IMR-90 (cell line): ENCODE measurements around the gene CDK2AP2. TPM values are rescaled to one million over a fixed set of nuclear protein-coding genes. Genes with fewer than 3 reads are reported as not detected.

Source experiments
- ATAC-seq: fragments of 200-7000 bp; cut with Tn5 transposase; 2 replicates; pipeline ENCODE4 v1.9.1; 2020; ENCODE audit warnings: low read depth, mild to moderate bottlenecking, moderate library complexity
- BruUV-seq: library from RNA; stranded (reverse); fragments of 400-500 nt; replicated peaks from 2 replicates; lab custom pipeline; 2021; lab: Mats Ljungman, UMichigan
- CTCF ChIA-PET: fragments of 300-600 bp; formaldehyde crosslinking; extraction: SDS; loops from one replicate; lab custom pipeline; 2021; ENCODE audit warnings: antibody characterized with exemption; lab: Yijun Ruan, JAX
- POLR2A ChIA-PET: fragments of 300-600 bp; sonication (Branson Sonifier 250); formaldehyde crosslinking; loops from one replicate; lab custom pipeline; 2022; ENCODE audit warnings: antibody characterized with exemption; ENCODE audit not compliant: unreplicated experiment; lab: Charles Lee
- DNase-seq: peaks from one replicate; pipeline ENCODE4 v3.0.0; 2013
- H2AFZ ChIP-seq: replicated peaks from 2 replicates; pipeline ENCODE3; 2013; ENCODE audit warnings: low read length, mild to moderate bottlenecking; ENCODE audit not compliant: poor library complexity
- H2AK5ac ChIP-seq: 2 replicates; pipeline ENCODE4 v1.6.1; 2013; ENCODE audit warnings: low read depth, low read length, inconsistent platforms
- H2AK9ac ChIP-seq: replicated peaks from 2 replicates; pipeline ENCODE3; 2013; ENCODE audit warnings: mild to moderate bottlenecking, low read depth, low read length, moderate library complexity; ENCODE audit not compliant: poor library complexity
- H2BK120ac ChIP-seq: 2 replicates; pipeline ENCODE4 v1.6.1; 2013; ENCODE audit warnings: low read depth, low read length, inconsistent platforms
- H2BK15ac ChIP-seq: 3 replicates; pipeline ENCODE4 v1.6.1; 2013; ENCODE audit warnings: low read depth, low read length, inconsistent platforms
- H2BK20ac ChIP-seq: 2 replicates; pipeline ENCODE4 v1.6.1; 2013; ENCODE audit warnings: low read depth, mild to moderate bottlenecking, inconsistent platforms, low read length, moderate library complexity
- H2BK5ac ChIP-seq: 2 replicates; pipeline ENCODE4 v1.6.1; 2013; ENCODE audit warnings: mild to moderate bottlenecking, low read depth, low read length, inconsistent platforms; ENCODE audit not compliant: poor library complexity, severe bottlenecking
- H3K14ac ChIP-seq: replicated peaks from 2 replicates; pipeline ENCODE4 v1.6.1; 2013; ENCODE audit warnings: low read depth, low read length, inconsistent platforms
- H3K18ac ChIP-seq: 2 replicates; pipeline ENCODE4 v1.6.1; 2013; ENCODE audit warnings: low read depth, low read length, control low read depth
- H3K23ac ChIP-seq: 2 replicates; pipeline ENCODE4 v1.6.1; 2013; ENCODE audit warnings: low read depth, low read length, inconsistent platforms
- H3K27ac ChIP-seq: 2 replicates; pipeline ENCODE4 v1.5.1; 2013; ENCODE audit warnings: mild to moderate bottlenecking, control low read depth, low read length; ENCODE audit not compliant: insufficient read depth
- H3K27me3 ChIP-seq: 2 replicates; pipeline ENCODE4 v1.6.1; 2013; ENCODE audit warnings: low read length; ENCODE audit not compliant: control insufficient read depth, insufficient read depth
- H3K36me3 ChIP-seq: 2 replicates; pipeline ENCODE4 v1.6.1; 2013; ENCODE audit warnings: low read length, mixed read lengths; ENCODE audit not compliant: control insufficient read depth, insufficient read depth
- H3K4ac ChIP-seq: 2 replicates; pipeline ENCODE4 v1.6.1; 2013; ENCODE audit warnings: low read depth, low read length, inconsistent platforms
- H3K4me1 ChIP-seq: 2 replicates; pipeline ENCODE4 v1.6.1; 2013; ENCODE audit warnings: low read length, mixed read lengths; ENCODE audit not compliant: control insufficient read depth, insufficient read depth
- H3K4me2 ChIP-seq: 2 replicates; pipeline ENCODE4 v1.6.1; 2013; ENCODE audit warnings: low read depth, mild to moderate bottlenecking, control low read depth, low read length, moderate library complexity
- H3K4me3 ChIP-seq: 2 replicates; pipeline ENCODE4 v1.5.1; 2013; ENCODE audit warnings: low read depth, mild to moderate bottlenecking, control low read depth, low read length, moderate library complexity; ENCODE audit not compliant: insufficient read depth
- H3K56ac ChIP-seq: 2 replicates; pipeline ENCODE4 v1.6.1; 2013; ENCODE audit warnings: low read length, inconsistent platforms; ENCODE audit not compliant: insufficient read depth; ENCODE audit errors: extremely low read depth
- H3K79me1 ChIP-seq, 2 experiments: 2 replicates each; pipeline ENCODE4 v1.6.1; 2013; ENCODE audit warnings: low read length in 2 of 2, inconsistent platforms in 1 of 2, low read depth in 1 of 2
- H3K9ac ChIP-seq: 2 replicates; pipeline ENCODE4 v1.6.1; 2013; ENCODE audit warnings: low read depth, low read length, control low read depth
- H3K9me1 ChIP-seq: 2 replicates; pipeline ENCODE4 v1.6.1; 2013; ENCODE audit warnings: low read length, inconsistent platforms; ENCODE audit not compliant: insufficient read depth
- H3K9me3 ChIP-seq: 2 replicates; pipeline ENCODE4 v1.6.1; 2013; ENCODE audit warnings: low read length; ENCODE audit not compliant: control insufficient read depth, insufficient read depth
- H4K20me1 ChIP-seq: 2 replicates; pipeline ENCODE4 v1.6.1; 2013; ENCODE audit warnings: low read length, inconsistent platforms; ENCODE audit not compliant: insufficient read depth
- H4K5ac ChIP-seq: 2 replicates; pipeline ENCODE4 v1.6.1; 2013; ENCODE audit warnings: mild to moderate bottlenecking, low read depth, low read length, control low read depth
- H4K8ac ChIP-seq, 2 experiments: 2 replicates each; pipeline ENCODE4 v1.6.1; 2013; ENCODE audit warnings: low read depth in 2 of 2, low read length in 2 of 2, control low read depth in 1 of 2, inconsistent platforms in 1 of 2
- H4K91ac ChIP-seq: 2 replicates; pipeline ENCODE4 v1.6.1; 2013; ENCODE audit warnings: low read depth, low read length, inconsistent platforms; ENCODE audit not compliant: insufficient read depth
- POLR2A ChIP-seq: IDR thresholded peaks from 2 replicates; pipeline ENCODE4 v1.6.1; 2012; ENCODE audit warnings: mild to moderate bottlenecking, low read depth, low read length
- RCOR1 ChIP-seq: IDR thresholded peaks from 2 replicates; pipeline ENCODE4 v1.6.1; 2012; ENCODE audit warnings: mild to moderate bottlenecking, low read length, improper control_type of control experiment; ENCODE audit not compliant: insufficient replicate concordance
- WGBS, 2 experiments: methylation state at CpG; one replicate each; pipeline versions ENCODE4 v1.1.5 to v1.1.7; 2013; ENCODE audit warnings: missing lambda C conversion rate in 2 of 2; ENCODE audit not compliant: insufficient read length in 1 of 2; ENCODE audit errors: extremely low coverage in 2 of 2; 5-methylcytosine and 5-hydroxymethylcytosine counted together
- dilution Hi-C: fragments of 300-500 bp; cut with HindIII; formaldehyde crosslinking; loops from one replicate; pipeline ENCODE4 v1.14.3; 2018; ENCODE audit warnings: low sequenced_read_pairs; ENCODE audit not compliant: unreplicated experiment
- in situ Hi-C: fragments of 300-500 bp; cut with MboI; formaldehyde crosslinking; loops from 3 replicates; pipeline ENCODE4 v1.14.3; 2019; ENCODE audit warnings: low sequenced_read_pairs, inconsistent platforms, mixed read lengths
- intact Hi-C: fragments of 100-400 bp; cut with micrococcal nuclease; formaldehyde crosslinking; loops from 2 replicates; pipeline ENCODE4 v1.10.0; 2022
- polyA plus RNA-seq, 3 experiments: library from polyadenylated mRNA; depleted of rRNA; stranded (reverse); fragments of >200 nt; gene quantifications; 2 replicates each; pipeline ENCODE4 v1.2.3, GENCODE V29; 2012; ENCODE audit warnings: low replicate concordance in 1 of 3
- total RNA-seq: library from RNA; depleted of rRNA; stranded (reverse); fragments of >200 nt; gene quantifications from 2 replicates; pipeline ENCODE4 v1.2.3, GENCODE V29; 2012

CDK2AP2 gene
- total and polyA plus RNA-seq, 2 of the 4 experiments (the other 2 are of a cell fraction): 8.1 to 44.7 TPM

GRCh38 chr11:67495234-67496005 is 12.5 kb downstream of the CDK2AP2 start:
- no TSS peak for BruUV-seq
- H4K20me1 ChIP-seq: no peaks in the 10 kb centered on the region
- WGBS, 2 experiments: 95% methylated on average over 4 of the region's 16 CpGs; no CpG with 5 or more reads in 1 of the 2 experiments
- no peak overlapping the region for H4K91ac ChIP-seq
- TF ChIP-seq RCOR1 (no peak), POLR2A (no peak)
- H3K4ac ChIP-seq: no peak overlapping the region
- H3K4me1 ChIP-seq: no peaks in the 10 kb centered on the region
- peaks cover 49% of the 10 kb centered on the region for H3K36me3 ChIP-seq
- H4K8ac ChIP-seq: no peak overlapping the region
- no peak overlapping the region for H2BK120ac ChIP-seq
- dilution Hi-C loops (no loop called here), in situ Hi-C loops (no loop called here), intact Hi-C loops (no loop called here)
- ATAC-seq (no peak), DNase-seq (no peak)
- H3K27me3 ChIP-seq: no peaks in the 10 kb centered on the region
- H2AK9ac ChIP-seq: peak overlapping the region; percentile 35
- H3K79me1 ChIP-seq: no peaks in the 10 kb centered on the region
- no peak overlapping the region for H2AK5ac ChIP-seq
- H3K14ac ChIP-seq: no peak overlapping the region
- H3K4me3 ChIP-seq: no peak overlapping the region
- H2BK5ac ChIP-seq: no peak overlapping the region
- H3K9ac ChIP-seq: no peak overlapping the region
- H2AFZ ChIP-seq: no peak overlapping the region
- H4K5ac ChIP-seq: no peak overlapping the region
- H3K27ac ChIP-seq: no peak overlapping the region
- no peak overlapping the region for H3K23ac ChIP-seq
- H3K9me3 ChIP-seq: no peaks in the 10 kb centered on the region
- ChIA-PET CTCF (no interaction called here), POLR2A (no interaction called here)
- no peaks in the 10 kb centered on the region for H3K9me1 ChIP-seq
- H3K56ac ChIP-seq: no peak overlapping the region
- no peak overlapping the region for H3K18ac ChIP-seq
- H2BK15ac ChIP-seq: no peak overlapping the region
- no peak overlapping the region for H2BK20ac ChIP-seq
- no peak overlapping the region for H3K4me2 ChIP-seq
